ENCODE results near the gene GPC1. TPM values are rescaled to one million over a fixed set of nuclear protein-coding genes. Genes with fewer than 3 reads are reported as not detected.

The GPC1 gene
- total and polyA plus RNA-seq, 2 donors (not counting 3 experiments of a cell fraction or from before 2014, with no cell fraction given), result 9.6 to 31.1 TPM

- intact Hi-C loops (cut with micrococcal nuclease), result no loop called here
- POLR2A ChIA-PET, result no interaction called here
- Histone ChIP-seq H3K4me3 (replicated peaks in 1 of 3; ENCODE audit: insufficient read depth in 1 of 3, low read depth in 1 of 3, low read length in 3 of 3) (no peak overlapping the region), H3K27me3 (ENCODE audit: control insufficient read depth in 2 of 2, insufficient read depth in 2 of 2, low read length in 2 of 2) (peaks cover 1 to 10% of the 10 kb centered on the region in 2 experiments), H3K9ac (replicated peaks; ENCODE audit: extremely low read depth, insufficient read depth, low read length) (no peak overlapping the region), H2AFZ (ENCODE audit: low read depth, low read length) (no peak overlapping the region), H3K4me1 (ENCODE audit: control insufficient read depth, extremely low read depth, insufficient read depth, low read length) (no peaks in the 10 kb centered on the region), H3K9me3 (replicated peaks; ENCODE audit: control insufficient read depth, insufficient read depth, low read length) (no peaks in the 10 kb centered on the region), H3K9me1 (replicated peaks; ENCODE audit: control insufficient read depth, extremely low read depth, insufficient read depth, low read length) (no peaks in the 10 kb centered on the region), H4K20me1 (replicated peaks; ENCODE audit: control insufficient read depth, extremely low read depth, insufficient read depth, low read length) (no peaks in the 10 kb centered on the region), H3K4me2 (ENCODE audit: insufficient read depth, low read length) (no peak overlapping the region), H3K36me3 (ENCODE audit: control insufficient read depth in 2 of 2, extremely low read depth in 1 of 2, insufficient read depth in 2 of 2, low read length in 2 of 2) (no peaks in the 10 kb centered on the region), H3K27ac (ENCODE audit: insufficient read depth, low read depth, low read length) (no peak overlapping the region), H3K79me2 (ENCODE audit: control insufficient read depth, insufficient read depth, low read length) (no peaks in the 10 kb centered on the region)
- BruUV-seq (replicated peaks), result no TSS peak
- TF ChIP-seq EZH2 (IDR thresholded peaks at IDR 0.05; ENCODE audit: borderline replicate concordance, low read depth, low read length, severe bottlenecking), result no peak
- no peak for TF ChIP-seq MAX (IDR thresholded peaks at IDR 0.05; ENCODE audit: insufficient read depth, insufficient read length)
- no peak for TF ChIP-seq POLR2AphosphoS5 (IDR thresholded peaks at IDR 0.05; ENCODE audit: insufficient read depth, low read depth, low read length)
- TF ChIP-seq MYC (IDR thresholded peaks at IDR 0.05; ENCODE audit: low read depth, low read length), result no peak
- no peak for TF ChIP-seq JUN (IDR thresholded peaks at IDR 0.05; ENCODE audit: borderline replicate concordance, insufficient read depth, insufficient read length, low read depth)
- no peak for TF ChIP-seq POLR2A (IDR thresholded peaks at IDR 0.05; ENCODE audit: low read depth, low read length)
- no peak for TF ChIP-seq FOS (IDR thresholded peaks at IDR 0.05; ENCODE audit: borderline replicate concordance, insufficient read depth, low read length)
- TF ChIP-seq CTCF (IDR thresholded peaks at IDR 0.05; ENCODE audit: extremely low read depth in 1 of 2, insufficient read depth in 1 of 2, low read depth in 1 of 2, low read length in 2 of 2), result no peak
- TF ChIP-seq GATA2 (IDR thresholded peaks at IDR 0.05; ENCODE audit: insufficient read depth, insufficient read length, low read depth, low read length), result no peak
- dilution Hi-C loops (cut with MboI; ENCODE audit: extremely low pct_ligation_motif_present, low sequenced_read_pairs), result no loop called here
- CTCF ChIA-PET, result no interaction called here
- DNase-seq (ENCODE audit: low read depth, low spot score), result no peak
- FAIRE-seq, result no peak
Observed at GRCh38 chr2:240460253-240460711, 24.8 kb downstream of the GPC1 start.
